Astrocyte of the cerebellum (primary cell): ENCODE measurements around the gene LRWD1.
"Not testable (repeated sequence)": the region's sequence is repeated elsewhere in the genome, so short reads cannot be mapped to it uniquely, and the experiment has no call there.

Source experiments
- DNase-seq: peaks from one replicate; pipeline ENCODE4 v3.0.0-alpha.2; 2011; ENCODE audit warnings: low read depth
- H3K4me3 ChIP-seq: 2 replicates; pipeline ENCODE4 v1.5.1; 2011; ENCODE audit warnings: mild to moderate bottlenecking, low read depth, low read length, moderate library complexity
- in situ Hi-C: cut with HindIII; loops from 2 replicates; pipeline ENCODE4 v1.10.0; 2017; ENCODE audit warnings: low sequenced_read_pairs

Gene LRWD1

DNA sequence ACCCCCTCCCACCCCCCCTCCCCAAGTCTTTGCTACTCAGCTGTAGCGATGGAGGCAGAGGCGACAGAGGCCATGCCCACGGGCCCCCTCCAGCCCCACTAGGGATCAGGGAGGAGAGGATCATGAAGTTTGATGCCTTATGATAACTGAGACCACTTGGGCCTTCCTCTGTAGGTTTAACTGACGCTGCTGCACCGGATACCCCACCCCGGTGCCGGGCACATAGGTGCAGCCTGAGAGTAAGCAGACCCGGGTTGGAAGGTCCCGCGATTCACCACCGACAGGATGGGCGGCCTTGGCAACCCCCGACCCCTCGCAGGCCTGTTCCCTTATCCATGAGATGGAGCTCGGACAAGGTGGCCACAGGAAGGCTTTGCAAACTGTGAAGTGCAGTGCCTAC, 29.2 kb downstream of the LRWD1 start:
- DNase-seq, H3K4me3 ChIP-seq, in situ Hi-C loops: not testable (repeated sequence)

DNA sequence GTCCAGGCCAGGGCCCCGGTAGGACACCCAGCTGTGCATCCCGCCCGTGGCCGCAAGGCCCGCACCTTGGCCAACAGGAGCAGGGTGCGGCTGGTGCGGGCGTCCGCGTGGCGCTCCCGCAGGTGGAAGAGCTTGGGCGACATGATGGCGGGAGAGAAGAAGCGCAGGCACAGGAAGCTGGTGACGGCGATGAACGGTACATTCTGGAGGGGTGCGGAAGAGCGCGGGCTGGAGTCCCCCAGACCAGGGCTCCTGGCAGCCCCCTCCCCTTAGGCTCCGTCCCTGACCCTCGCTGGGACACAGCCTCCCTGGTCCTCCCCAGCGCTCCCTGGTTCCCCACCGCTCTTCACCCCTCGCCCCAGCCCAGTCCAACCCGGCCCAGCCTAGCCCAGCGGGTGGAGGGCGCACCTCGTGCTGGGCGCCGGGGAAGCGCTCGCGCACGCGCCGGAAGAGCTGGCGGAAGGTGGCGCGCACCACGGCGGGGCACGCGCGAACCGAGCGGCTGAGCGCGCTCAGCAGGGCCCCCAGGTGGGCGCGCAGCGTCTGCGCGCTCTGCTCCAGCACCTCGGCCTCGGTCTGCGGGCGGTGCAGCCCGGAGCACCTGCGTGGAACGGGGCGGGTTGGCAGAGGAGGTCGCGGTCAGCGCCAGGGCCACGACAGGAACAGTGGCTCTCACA, 29.8 kb downstream of the LRWD1 start:
- DNase-seq, in situ Hi-C loops, H3K4me3 ChIP-seq: not testable (repeated sequence)

DNA sequence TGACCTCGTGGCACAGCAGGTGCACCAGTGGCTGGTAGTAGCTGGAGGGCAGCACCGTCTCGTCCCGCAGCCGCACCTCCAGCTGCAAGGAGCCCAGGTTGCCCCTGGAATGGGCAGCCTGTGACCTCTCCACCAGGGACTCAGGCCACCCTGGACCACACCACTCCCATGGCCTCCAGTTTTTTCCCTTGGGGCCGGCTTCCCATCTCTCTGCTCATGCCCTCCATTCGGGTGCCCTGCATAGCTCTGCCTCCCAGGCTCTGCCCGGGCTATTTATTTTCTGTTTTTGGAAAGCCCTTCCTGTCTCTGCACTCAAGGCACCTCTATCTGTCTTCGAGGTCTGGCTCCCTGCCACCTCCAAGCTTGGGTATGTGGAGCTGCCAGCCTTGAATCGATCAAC, 32.1 kb downstream of the LRWD1 start:
- DNase-seq, H3K4me3 ChIP-seq, in situ Hi-C loops: not testable (repeated sequence)

DNA sequence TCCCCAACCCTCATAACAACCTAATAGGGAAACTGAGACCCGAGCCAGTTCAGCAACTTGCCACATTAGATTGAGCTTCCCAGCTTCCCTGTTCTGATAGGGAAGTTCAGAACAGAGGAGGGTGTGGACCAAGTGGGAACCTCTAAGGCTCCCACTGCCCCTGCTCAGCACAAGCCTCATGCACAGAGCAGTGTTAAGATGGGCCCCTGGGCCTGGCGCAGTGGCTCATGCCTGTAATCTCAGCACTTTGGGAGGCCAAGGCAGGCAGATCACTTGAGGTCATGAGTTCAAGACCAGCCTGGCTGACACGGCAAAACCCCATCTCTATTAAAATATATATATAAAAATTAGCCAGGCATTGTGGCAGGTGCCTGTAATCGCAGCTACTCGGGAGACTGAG, 32.5 kb downstream of the LRWD1 start:
- H3K4me3 ChIP-seq, DNase-seq, in situ Hi-C loops: not testable (repeated sequence)

DNA sequence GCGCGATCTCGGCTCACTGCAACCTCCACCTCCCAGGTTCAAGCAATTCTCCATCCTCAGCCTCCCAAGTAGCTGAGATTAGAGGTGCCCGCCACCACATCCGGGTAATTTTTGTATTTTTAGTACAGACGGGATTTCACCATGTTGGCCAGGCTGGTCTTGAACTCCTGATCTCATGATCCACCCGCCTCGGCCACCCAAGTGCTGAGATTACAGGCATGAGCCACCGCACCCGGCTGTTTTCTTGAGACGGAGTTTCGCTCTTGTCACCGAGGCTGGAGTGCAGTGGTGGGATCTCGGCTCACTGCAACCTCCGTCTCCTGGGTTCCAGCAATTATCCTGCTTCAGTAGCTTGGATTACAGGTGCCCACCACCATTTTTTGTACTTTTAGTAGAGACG, 33.5 kb downstream of the LRWD1 start:
- H3K4me3 ChIP-seq, in situ Hi-C loops, DNase-seq: not testable (repeated sequence)

DNA sequence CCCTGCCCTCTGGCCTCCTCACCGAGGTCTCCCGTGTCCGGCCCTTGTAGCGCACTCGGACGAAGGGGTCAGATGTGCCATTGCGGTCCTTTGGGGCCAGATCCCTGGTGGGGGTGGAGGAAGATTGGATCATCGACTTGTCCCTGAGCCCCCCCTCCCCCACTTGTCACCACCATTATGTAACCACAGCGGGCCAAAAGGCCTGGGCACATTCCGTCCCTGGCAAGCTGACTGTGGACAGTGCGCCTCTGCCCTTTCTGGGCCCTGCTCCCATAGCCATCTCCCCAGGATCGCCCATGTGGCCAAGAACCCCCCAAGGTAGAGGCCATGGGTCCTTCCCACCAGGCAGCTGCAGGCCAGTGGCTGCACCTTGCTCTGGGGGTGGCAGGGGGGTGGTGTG, 38.4 kb downstream of the LRWD1 start:
- DNase-seq, H3K4me3 ChIP-seq, in situ Hi-C loops: not testable (repeated sequence)

DNA sequence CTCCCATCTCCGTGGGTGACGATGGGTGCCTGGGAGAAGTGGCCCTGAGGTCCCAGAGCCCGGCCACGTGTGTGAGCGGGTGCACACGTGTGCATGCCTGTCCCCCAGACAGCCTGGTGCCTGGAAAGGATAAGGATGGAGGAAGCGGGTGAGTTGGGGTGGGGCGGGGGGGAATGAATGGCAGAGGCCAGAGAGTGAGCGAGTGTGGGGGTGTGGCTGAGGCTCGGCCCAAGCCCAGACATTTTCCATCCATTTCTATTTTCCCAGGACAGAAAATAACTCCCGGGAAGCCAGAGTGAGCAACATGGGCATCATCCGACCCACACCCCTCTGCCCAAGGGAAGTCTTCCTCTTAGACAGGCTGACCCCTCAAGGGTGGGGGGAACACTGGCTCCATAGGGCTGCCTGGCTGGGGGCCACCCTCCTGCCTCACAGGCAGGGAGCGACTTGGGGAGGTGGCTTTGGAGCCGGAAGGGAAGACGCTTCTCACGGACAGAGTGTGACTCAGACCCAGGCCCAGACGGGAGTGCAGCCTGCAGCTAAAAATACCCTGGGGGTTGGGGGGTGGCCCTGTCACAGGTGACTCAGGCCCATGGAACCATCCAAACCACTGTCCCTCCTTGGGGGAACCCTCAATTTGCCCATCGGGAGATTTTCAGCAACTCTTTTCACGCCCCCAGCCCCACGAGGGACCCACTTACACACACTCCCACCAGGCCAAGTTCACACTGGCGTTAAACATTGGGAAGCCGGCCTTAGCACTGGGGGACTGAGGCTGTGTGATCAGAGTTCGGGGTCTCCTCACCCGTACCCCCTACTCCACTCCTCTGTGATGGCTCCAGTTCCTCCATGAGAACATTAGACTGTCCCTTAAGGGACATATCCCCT, 40.8 kb downstream of the LRWD1 start:
- in situ Hi-C loops, DNase-seq, H3K4me3 ChIP-seq: not testable (repeated sequence)

DNA sequence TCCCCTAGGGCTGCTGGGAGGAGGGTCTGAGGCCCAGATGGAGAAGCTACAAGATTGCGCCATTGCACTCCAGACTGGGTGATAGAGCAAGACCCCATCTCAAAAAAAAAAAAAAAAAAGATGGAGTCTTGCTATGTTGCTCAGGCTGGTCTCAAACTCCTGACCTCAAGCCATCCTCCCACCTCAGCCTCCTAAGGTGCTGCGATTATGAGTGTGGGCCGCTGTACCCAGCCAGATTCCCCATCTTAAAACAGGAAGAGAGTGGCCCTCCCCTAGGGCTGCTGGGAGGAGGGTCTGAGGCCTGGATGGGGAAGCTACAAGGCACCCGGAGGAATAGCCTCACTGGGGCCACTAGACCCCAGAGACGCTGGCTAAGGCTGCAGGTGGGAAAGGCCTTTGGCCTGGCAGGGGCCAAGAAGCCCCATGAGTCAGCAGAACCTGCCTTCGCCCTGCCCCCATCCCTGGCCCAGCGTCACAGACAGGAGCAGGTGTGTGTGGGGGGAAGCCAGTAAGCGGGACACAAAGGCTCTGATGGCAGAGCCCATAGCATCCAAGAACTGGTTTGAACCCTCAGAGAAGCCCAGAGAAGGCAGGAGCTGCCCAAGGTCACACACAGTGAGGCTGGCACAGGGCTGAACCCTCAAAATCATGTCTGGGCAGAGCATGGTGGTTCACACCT, 42.8 kb downstream of the LRWD1 start:
- H3K4me3 ChIP-seq, in situ Hi-C loops, DNase-seq: not testable (repeated sequence)

DNA sequence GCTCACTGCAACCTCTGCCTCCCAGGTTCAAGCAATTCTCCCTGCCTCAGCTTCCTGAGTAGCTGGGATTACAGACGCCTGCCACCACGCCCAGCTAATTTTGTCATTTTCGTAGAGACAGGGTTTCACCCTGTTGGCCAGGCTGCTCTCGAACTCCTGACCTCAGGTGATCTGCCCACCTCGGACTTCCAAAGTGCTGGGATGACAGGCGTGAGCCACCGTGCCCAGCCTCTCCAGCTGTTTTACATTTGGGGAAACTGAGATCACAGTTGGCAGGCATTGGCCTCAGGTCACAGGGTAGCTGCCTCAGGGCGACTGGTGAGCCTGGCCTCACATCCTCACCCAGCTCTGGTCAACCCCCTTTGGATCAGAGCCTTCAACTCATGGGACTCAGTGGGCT, 45.8 kb downstream of the LRWD1 start:
- DNase-seq, H3K4me3 ChIP-seq, in situ Hi-C loops: not testable (repeated sequence)

DNA sequence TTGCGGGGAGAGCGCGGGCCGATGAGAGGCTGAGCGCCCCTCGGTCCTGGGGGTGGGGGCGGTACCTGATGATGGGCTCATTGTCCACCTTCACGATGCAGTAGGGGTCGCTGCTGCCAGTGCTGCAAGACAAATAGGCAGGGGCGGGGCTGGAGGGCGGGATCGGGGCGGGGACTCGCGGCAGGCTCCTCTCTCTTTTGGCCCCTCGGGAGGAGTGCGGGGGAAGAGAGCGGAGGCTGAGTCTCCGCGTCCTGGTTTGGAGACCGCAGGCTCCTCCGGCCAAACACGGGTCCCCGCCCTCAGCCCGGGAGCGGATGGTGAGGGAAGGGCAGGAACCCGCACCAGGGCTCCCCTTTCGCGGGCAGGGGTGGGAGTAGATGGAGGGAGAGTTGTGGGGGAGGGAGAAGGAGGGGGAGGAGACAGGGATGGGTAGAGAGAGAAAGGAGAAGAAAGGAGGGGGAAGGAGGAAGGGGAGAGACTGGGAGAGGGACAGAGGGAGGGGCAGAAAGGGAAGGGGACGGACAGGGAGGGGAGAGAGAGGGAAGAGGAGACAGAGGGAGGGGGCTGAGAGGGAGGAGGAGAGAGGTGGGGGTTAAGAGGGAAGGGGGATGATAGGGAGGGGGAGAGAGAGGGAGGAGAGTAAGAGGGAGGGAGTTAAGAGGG, 47.2 kb downstream of the LRWD1 start:
- in situ Hi-C loops, DNase-seq: not testable (repeated sequence)
- peak overlapping the region; percentile 18 for H3K4me3 ChIP-seq

DNA sequence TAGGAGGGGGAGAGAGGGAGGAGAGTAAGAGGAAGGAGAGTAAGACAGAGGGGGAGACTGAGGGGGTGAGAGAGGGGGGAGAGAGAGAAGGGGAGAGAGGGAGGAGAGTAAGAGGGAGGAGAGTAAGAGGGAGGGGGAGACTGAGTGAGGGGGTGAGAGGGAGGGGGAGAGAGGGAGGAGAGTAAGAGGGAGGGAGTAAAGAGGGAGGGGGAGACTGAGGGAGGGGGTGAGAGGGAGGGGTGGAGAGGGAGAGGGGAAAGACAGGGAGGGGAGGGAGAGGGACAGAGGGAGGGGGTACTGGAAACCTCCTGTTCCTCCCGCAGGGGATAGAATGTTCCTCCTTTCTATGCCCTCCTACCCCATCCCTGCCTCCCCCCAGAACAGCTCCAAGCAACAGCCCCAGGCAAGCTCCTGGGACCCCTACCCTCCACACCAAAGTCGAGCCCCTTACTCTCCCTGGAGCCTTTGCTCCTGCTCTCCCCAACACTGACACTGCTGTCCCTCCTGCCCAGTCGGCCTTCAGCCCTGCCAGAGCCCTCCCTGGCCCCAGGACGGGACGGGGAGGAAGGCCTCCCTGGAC, 47.9 kb downstream of the LRWD1 start:
- peak; percentile 56 for DNase-seq
- peak overlapping the region; percentile 18 for H3K4me3 ChIP-seq
- in situ Hi-C loops: not testable (repeated sequence)

DNA sequence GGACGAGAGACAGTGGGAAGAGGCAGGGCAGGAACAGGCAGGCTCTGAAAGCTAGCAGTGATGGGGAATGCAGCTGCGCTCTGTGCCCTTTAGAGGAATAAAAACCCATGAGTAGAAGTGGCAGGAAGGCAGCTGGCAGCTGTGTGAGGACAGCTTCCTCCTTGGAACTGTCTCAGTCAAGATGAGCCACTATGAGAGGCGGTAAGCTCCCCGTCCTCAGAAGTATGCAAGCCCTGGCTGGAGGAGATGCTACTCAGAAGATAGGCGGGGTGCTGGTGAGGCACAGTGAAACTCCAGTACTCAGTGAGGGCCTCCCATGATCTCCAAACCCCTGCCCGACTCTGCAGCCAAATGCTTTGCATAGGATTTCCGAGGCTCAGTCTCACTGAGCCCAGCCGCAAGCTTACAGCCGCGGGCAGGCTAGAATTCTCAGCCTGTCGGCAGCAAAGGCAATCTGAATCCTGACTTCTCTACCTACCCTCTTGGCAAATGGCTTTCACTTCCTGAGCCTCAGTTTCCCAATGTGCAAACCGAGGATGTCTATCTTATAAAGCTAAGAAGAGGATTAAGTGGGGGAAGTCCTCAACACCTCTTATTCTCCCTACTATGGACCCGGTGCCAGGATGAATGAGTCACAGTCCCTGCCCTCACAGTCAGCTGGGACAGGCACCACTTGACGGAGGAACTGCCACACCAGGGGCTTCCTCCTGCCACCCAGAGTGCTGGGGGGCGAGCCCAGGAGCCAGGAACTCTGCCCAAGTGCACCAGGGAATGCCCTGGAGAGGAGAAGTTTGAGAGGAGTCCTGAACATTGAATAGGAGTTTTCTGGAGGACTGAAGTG, 50.3 kb downstream of the LRWD1 start:
- in situ Hi-C loops, H3K4me3 ChIP-seq, DNase-seq: not testable (repeated sequence)

DNA sequence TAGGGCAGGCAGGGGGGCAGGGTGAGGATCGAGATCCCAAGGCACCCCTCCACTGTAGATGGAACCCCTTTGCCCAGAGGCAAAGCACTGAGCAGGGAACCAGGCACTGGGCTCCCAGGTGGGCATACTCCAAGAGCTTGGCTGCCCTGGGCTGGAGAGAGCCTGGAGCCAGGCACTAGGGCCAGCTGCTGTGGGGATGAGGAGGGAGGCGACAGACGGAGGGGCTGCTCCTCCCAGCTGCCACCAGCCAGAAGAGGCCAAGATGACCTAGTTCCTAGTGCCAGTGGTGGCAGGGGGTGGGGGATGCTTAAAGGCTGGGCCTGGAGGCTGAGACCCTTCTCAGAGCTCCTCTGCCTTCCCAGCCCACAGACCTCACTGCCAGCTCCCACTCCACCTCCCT, 51.1 kb downstream of the LRWD1 start:
- H3K4me3 ChIP-seq, in situ Hi-C loops, DNase-seq: not testable (repeated sequence)

DNA sequence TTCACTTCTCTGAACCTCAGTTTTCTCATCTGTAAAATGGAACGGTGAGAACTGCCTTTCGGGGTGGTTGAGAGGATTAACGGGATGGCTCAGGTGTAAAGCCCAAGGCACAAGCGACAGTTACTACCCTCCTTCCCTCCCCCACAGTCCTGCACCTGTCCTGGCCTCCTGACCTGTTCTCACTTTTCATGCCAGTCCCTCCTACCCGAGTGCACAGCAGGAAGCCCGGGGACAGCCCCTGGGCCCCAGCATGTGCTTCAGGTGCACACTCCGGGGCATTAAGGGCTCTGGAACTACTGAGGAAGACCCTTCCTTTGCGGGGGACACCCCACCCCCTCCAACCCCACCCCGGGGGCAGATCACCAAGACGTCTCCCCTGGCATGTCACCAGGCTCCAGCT, 52.2 kb downstream of the LRWD1 start:
- in situ Hi-C loops, H3K4me3 ChIP-seq, DNase-seq: not testable (repeated sequence)

DNA sequence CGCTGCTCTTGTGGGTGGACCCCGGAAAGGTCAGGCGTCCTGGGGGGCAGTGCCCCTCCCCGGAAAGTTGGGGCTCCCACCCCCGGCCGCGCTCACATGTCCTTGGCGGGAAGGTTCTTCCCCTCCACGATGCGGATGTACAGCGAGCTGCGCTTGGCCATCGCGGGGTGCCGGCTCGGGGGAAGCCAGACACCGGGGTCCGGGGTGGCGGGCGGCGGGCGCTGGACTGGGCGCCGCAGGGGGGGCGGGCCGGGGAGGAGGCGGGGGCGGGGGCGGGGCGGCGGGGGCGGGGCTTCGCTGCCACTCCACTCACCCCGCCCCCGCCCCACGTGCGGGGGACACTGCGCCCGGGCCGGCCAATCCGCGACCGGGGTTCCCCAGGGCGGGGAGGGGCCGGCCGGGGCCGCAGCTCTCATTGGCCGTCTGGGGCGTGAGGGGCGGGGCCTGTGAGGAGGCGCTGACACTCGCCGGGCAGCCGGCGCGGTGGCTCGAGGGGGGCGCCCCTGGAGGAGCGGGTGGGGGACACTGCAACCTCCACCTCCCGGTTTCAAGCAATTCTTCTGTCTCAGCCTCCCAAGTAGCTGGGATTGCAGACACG, 52.9 kb downstream of the LRWD1 start, which contains the start of gene RASA4B:
Gene RASA4B (minus strand): TSS at position 228 of the 598 bp plus-strand sequence. CDS start 67 bp downstream, at position 161.
- DNase-seq, in situ Hi-C loops: not testable (repeated sequence)
- H3K4me3 ChIP-seq: peak within 1 kb of the TSS; percentile 22

DNA sequence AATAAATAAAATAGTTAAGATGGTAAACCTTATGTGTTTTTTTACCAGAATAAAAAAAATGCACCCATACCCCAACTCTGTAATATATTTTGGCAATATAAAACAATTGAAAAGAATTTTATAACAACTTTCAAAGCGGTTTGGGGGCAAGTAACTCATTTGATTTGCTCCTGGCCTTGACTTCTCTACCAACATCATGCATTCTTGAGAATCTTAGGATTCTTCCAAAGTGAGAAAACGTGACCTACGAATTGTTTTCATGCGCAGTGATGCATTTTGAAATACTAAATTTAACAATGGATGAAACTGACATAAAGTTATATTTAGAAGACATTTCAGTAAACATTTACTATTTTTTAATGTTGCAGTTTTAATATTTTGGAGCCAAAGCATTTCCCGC, 56.0 kb downstream of the LRWD1 start:
- DNase-seq, in situ Hi-C loops, H3K4me3 ChIP-seq: not testable (repeated sequence)
